Measurements from ENCODE around the gene ZNF705A.
"Not testable (repeated sequence)": the region's sequence is repeated elsewhere in the genome, so short reads cannot be mapped to it uniquely, and the experiment has no call there.

The ZNF705A gene

GRCh38 chr12:8156845-8157244 lies at the start of gene ZNF705A:
ZNF705A (plus strand) TSS chr12:8157015; CDS start chr12:8172626, 15,611 bp downstream.
- DNase-seq, result no peak

DNA sequence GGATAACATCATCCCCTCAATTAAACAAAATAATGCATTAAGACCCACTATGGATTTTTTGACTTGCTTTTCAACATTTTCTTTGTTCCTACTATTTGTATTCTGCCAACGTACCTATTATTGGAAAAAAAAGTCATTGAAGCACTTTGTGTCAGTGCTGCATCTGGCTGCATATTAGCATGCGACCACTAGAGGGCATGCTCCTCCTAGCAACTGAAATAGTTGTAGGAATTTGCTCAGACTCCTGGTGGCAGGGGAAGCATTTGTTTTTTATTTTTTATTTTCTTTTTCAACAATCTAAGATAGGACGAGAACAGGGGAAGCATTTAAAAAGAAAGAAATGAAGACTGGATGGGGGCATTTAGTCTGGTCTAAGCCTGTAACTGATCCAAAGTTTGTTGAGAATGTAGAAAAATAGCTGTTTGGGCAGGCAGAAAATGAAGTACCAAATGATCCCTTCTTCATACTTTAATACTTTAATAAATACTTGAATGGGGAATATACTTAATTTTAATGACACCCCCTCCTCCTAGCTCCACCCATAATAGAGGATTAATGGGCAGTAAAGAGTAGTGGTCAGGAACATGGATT lies 47.9 kb upstream of the ZNF705A start:
- peak; percentile 84 for DNase-seq

GRCh38 chr12:8113117-8113516 lies 43.7 kb upstream of the ZNF705A start:
- DNase-seq, result not testable (repeated sequence)

- DNase-seq, result no peak
Observed at GRCh38 chr12:8120072-8120713, 36.6 kb upstream of the ZNF705A start.

- DNase-seq, result no peak
Observed at GRCh38 chr12:8123124-8123912, 33.5 kb upstream of the ZNF705A start, which contains the start of gene CLEC4A. CLEC4A (plus strand) TSS chr12:8123617; CDS start chr12:8123879, 262 bp downstream.

GRCh38 chr12:8127138-8127537 lies 29.7 kb upstream of the ZNF705A start:
- no peak for DNase-seq

GRCh38 chr12:8133636-8134397 lies 23.0 kb upstream of the ZNF705A start:
- DNase-seq, result not testable (repeated sequence)

DNA sequence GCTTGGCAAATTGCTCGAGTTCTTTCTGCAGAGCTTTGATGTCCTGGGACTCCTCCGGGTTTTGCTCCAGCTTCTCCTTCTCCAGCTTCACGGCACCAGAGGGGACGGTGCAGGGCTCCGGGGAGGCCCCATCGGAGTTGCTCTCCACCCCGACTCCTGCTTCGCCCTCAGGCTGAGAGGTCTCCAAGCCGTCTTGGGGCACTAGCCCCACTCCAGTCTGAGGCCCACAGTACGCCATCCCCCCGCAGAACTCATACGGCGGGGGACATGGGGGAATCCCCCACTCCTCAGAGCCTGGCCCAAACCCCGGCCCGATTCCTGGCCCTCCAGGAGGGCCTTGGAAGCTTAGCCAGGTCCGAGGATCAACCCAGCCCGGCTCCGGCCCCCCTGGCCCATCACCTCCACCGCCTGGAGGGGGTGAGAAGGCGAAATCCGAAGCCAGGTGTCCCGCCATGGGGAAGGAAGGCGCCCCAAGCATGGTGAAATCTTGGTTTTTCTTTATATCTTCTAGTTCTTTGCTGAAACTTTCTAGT lies 22.4 kb upstream of the ZNF705A start:
- DNase-seq, result not testable (repeated sequence)

DNA sequence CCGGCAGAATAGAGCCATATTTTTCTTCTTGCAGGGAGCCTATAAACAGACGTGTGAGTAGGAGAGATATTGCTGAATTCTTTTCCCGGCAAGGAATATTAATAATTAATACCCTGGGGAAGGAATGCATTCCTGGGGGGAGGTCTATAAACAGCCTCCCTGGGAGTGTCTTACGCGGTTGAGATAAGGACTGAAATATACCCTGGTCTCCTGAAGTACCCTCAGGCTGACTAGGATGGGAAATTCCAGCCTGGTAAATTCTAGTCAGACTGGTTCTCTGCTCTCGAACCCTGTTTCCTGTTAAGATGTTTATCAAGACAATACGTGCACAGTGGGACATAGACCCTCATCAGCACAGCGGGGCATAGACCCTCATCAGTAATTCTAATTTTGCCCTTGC lies 15.2 kb upstream of the ZNF705A start:
- DNase-seq, result not testable (repeated sequence)

- DNase-seq, result no peak
Observed at GRCh38 chr12:8143261-8143660, 13.6 kb upstream of the ZNF705A start.

DNA sequence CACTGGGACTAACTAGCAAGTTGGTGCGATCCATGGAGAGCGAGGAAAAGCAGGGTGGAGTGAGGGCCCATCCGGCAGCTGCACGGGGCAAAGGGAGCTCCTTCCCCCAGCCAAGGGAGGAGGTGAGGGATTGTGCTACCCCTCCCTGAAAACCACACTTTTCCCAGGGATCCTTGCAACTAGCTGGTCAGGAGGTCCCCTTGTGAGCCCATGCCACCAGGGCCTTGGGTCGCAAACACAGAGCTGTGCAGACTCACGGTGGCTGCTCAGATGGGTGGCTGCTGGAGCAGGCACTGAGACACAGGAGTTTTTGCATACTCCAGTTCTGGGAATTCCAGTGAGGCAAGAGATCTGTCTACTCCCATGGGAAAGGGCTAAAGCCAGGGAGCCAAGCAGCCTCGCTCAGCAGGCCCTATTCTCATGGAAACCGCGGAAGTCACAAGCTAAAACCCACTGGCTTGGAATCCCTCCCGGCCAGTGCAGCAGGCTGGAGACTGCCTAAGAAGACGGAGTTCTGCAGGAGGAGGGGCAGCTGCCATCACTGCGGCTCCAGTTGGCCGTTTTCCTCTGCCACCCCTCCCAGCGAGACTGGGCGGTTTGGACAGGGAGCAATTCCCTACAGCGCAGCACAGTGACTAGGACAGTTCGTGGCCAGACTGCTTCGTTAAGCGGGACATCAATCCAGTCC lies 10.9 kb upstream of the ZNF705A start:
- no peak for DNase-seq

- DNase-seq, result no peak
Observed at GRCh38 chr12:8146442-8146771, 10.4 kb upstream of the ZNF705A start.

DNA sequence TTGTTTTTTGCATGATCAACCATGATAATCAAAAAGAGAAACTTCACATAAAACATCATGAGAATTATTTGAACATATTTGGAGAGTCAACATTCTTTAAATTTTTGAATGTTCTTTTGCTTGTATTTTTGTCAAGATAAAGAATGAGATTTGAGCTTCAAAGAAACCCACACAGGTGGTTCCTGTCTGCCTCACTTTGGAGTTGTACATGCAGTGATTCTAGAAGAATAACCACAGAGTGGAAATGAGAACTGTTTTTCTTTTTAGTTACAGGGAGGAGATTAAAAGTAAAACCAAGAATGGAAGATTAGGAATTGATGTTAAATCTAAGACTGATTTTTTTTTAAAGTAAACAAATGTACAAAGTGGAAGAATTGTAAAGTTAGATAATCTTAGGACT lies 2.3 kb upstream of the ZNF705A start:
- no peak for DNase-seq

DNA sequence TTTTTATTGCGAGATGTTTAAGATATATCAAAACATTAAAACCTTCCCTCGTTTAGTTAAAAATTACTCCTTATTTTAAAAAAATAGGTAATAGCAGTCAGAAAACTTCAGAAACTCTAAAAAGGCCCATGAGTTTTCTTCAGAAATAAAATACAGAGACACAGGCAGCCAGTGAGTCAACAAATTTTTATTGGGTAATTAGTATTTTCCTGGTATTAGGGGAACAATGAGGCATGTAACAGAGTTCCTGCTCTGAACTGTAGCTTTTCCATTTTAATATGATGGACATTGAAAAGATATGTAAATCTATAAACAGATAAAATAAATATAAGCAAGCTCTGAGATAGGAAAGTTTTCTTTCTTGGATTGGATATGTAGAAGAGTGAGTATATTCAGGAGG lies 399 bp upstream of the ZNF705A start:
- no peak for DNase-seq

DNA sequence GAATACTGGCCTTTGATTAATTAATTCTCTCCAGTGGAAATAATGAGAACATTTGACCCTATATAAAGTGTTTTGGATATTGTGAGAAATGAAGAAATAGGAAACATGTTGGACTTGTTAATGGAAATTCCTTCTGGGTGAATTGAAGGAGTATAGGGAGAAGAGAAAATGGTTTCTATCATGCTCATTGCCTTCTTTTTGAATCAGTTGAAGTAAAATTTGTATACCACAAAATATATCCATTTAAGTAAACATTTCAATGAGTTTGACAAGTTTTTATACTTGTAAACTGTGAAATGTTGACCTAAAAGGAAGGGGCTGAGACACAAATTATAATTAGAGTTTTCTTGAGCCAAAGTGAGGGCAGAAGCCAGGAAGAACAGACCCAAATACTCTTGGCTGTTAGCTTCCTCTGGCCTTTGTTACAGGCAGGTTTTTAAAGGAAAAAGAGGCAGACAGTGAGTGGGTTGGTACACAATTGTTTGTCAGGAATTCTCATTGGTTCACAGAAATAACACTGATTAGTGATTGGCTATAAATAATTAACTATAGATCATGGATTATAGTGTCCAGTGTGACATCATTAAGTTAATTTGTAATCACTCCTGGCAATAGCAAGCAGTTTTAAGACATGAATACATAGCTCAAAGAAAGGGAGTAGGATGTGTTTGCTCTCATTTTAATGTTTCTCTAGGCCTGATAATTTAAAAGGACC lies 826 bp downstream of the ZNF705A start:
- no peak for DNase-seq

DNA sequence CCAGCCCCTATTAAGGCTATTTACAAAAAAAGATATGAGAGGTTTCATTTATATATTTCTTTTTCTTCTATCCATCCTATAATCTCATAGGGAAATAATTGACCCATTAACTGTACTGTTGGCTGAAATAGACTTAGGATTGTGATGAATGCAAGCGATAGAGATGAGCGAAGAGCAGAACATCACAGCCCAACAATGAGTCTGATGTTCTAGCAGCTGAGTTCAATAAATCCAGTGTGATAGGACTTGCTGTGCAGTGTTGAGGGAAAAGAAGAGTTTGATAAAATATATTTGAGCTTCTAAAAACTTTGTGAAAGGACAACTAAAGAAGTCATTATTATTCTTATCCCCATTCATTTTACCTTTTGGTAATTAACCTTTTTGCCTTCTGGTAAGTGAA lies 16.1 kb downstream of the ZNF705A start:
- not testable (repeated sequence) for DNase-seq

GRCh38 chr12:8179989-8180585 lies 23.3 kb downstream of the ZNF705A start:
- peak; percentile 93 for DNase-seq

DNA sequence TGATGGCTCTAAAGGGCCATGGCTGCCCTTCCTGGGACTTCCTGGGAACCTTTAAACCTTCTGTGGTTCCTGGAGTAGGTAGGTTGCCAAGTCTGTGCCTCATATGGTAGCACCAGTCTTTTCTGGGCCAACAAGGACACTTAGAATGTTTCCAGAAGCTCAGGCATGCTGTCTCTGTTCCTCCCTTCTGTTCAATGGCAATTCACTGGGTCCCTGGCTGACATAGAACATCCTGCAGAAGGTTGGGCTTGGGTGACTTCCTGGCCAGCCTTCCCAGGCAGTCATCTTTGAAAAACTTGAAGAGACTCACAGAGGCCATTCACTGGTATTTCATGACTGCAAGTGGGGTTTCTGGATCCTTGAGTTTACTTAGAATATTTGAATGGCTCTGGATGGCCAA lies 24.5 kb downstream of the ZNF705A start:
- not testable (repeated sequence) for DNase-seq

GRCh38 chr12:8182923-8183322 lies 26.1 kb downstream of the ZNF705A start:
- DNase-seq, result not testable (repeated sequence)

DNA sequence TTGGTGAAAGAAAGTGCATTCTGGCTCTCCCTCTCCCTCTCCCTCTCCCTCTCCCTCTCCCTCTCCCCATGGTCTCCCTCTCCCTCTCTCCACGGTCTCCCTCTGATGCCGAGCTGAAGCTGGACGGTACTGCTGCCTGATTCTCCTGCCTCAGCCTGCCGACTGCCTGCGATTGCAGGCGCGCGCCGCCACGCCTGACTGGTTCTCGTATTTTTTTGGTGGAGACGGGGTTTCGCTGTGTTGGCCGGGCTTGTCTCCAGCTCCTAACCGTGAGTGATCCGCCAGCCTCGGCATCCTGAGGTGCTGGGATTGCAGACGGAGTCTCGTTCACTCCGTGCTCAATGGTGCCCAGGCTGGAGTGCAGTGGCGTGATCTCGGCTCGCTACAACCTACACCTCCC lies 26.5 kb downstream of the ZNF705A start:
- not testable (repeated sequence) for DNase-seq

GRCh38 chr12:8184206-8184605 lies 27.4 kb downstream of the ZNF705A start:
- not testable (repeated sequence) for DNase-seq

Data from activated CD8-positive, alpha-beta memory T cell treated with anti-CD3 and anti-CD28 coated beads for 24 hours (primary cell).